HepG2 (cell line): ENCODE data around the gene DBN1. TPM values are rescaled to one million over a fixed set of nuclear protein-coding genes. Genes with fewer than 3 reads are reported as not detected.

Source experiments
- JUN ChIP-seq: sonication (generic); formaldehyde crosslinking; IDR thresholded peaks from 2 replicates; pipeline ENCODE4 v1.4.0; 2020; ENCODE audit warnings: mild to moderate bottlenecking, missing genetic modification reagents
- ZNF547 ChIP-seq: sonication (generic); formaldehyde crosslinking; IDR thresholded peaks from 2 replicates; pipeline ENCODE4 v1.5.1; 2020; ENCODE audit warnings: mild to moderate bottlenecking, missing genetic modification reagents
- ZNF781 ChIP-seq: sonication (generic); formaldehyde crosslinking; IDR thresholded peaks from 2 replicates; pipeline ENCODE4 v1.5.1; 2020; ENCODE audit warnings: borderline replicate concordance, mild to moderate bottlenecking, missing genetic modification reagents; ENCODE audit errors: not compliant biosample characterization
- polyA plus RNA-seq, 8 experiments: library from polyadenylated mRNA; depleted of rRNA in 3 of 8; stranded (reverse) in 7 of 8; unstranded in 1 of 8; fragments of >200 nt; fragmentation: Illumina TruSeq in 4 of 8; extraction: Trizol in 4 of 8; gene quantifications; 2 replicates each; pipeline versions ENCODE4 v1.2.1 to v1.2.3, GENCODE V29; 2011 to 2016; ENCODE audit warnings: low read depth in 4 of 8, missing spikeins in 1 of 8, mixed read lengths in 1 of 8; ENCODE audit not compliant: insufficient read depth in 1 of 8
- total RNA-seq, 5 experiments: library from RNA; depleted of rRNA; stranded (reverse); fragments of >200 nt; fragmentation: Illumina TruSeq; extraction: Trizol; gene quantifications; 2 replicates each; pipeline ENCODE4 v1.2.3, GENCODE V29; 2016; ENCODE audit warnings: low read depth in 1 of 5
- TF ChIP-seq, protein P1 (sequence below): sonication (generic); formaldehyde crosslinking; conservative IDR thresholded peaks from 2 replicates; pipeline ENCODE4 v1.4.0; 2020; ENCODE audit warnings: mild to moderate bottlenecking, missing genetic modification reagents, moderate library complexity
- TF ChIP-seq, protein P2 (sequence below): sonication (generic); formaldehyde crosslinking; IDR thresholded peaks from 2 replicates; pipeline ENCODE4 v1.5.1; 2020; ENCODE audit warnings: mild to moderate bottlenecking, missing genetic modification reagents, moderate library complexity

Gene DBN1
- total and polyA plus RNA-seq, 2 of the 13 experiments (the other 11 are each of a cell fraction or from before 2014, with no cell fraction given): 27.0 to 37.3 TPM

DNA sequence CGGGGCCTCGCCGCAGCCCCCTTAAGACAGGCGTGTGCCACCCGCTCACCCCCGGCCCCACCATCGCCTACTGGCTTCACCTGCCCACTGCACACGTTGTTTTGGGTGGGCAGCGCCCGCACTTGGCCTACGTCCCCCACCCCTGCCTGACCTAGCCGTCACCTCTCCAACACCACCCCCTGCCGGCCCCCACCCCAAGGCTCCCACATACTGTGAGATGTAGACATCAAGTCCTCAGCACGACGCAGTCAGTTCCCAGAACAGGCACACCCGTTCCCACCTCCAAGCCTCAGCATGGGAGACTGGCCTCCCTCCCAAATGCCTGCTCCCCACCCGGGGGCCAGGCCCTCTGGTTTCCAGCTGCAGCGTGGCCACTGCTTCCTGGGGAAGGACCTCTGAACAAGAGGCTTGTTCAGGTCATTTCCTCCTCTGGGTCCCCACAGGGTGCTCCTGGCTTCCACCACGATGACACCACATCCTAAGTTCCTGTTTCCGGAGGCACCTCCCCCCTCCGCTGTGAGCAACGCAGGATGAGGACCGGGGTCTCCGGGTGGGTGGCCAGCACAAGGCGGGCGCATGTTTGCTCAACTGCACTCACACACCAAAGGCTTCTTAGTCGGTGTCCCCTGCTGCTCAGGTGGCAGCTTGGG lies 11.3 kb downstream of the DBN1 start (continued):
- TF ChIP-seq, protein P1, sequence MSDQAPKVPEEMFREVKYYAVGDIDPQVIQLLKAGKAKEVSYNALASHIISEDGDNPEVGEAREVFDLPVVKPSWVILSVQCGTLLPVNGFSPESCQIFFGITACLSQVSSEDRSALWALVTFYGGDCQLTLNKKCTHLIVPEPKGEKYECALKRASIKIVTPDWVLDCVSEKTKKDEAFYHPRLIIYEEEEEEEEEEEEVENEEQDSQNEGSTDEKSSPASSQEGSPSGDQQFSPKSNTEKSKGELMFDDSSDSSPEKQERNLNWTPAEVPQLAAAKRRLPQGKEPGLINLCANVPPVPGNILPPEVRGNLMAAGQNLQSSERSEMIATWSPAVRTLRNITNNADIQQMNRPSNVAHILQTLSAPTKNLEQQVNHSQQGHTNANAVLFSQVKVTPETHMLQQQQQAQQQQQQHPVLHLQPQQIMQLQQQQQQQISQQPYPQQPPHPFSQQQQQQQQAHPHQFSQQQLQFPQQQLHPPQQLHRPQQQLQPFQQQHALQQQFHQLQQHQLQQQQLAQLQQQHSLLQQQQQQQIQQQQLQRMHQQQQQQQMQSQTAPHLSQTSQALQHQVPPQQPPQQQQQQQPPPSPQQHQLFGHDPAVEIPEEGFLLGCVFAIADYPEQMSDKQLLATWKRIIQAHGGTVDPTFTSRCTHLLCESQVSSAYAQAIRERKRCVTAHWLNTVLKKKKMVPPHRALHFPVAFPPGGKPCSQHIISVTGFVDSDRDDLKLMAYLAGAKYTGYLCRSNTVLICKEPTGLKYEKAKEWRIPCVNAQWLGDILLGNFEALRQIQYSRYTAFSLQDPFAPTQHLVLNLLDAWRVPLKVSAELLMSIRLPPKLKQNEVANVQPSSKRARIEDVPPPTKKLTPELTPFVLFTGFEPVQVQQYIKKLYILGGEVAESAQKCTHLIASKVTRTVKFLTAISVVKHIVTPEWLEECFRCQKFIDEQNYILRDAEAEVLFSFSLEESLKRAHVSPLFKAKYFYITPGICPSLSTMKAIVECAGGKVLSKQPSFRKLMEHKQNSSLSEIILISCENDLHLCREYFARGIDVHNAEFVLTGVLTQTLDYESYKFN: no peak
- TF ChIP-seq JUN (no peak), ZNF547 (CRISPR knock-in tag) (no peak), ZNF781 (CRISPR knock-in tag) (no peak)
- TF ChIP-seq, protein P2, sequence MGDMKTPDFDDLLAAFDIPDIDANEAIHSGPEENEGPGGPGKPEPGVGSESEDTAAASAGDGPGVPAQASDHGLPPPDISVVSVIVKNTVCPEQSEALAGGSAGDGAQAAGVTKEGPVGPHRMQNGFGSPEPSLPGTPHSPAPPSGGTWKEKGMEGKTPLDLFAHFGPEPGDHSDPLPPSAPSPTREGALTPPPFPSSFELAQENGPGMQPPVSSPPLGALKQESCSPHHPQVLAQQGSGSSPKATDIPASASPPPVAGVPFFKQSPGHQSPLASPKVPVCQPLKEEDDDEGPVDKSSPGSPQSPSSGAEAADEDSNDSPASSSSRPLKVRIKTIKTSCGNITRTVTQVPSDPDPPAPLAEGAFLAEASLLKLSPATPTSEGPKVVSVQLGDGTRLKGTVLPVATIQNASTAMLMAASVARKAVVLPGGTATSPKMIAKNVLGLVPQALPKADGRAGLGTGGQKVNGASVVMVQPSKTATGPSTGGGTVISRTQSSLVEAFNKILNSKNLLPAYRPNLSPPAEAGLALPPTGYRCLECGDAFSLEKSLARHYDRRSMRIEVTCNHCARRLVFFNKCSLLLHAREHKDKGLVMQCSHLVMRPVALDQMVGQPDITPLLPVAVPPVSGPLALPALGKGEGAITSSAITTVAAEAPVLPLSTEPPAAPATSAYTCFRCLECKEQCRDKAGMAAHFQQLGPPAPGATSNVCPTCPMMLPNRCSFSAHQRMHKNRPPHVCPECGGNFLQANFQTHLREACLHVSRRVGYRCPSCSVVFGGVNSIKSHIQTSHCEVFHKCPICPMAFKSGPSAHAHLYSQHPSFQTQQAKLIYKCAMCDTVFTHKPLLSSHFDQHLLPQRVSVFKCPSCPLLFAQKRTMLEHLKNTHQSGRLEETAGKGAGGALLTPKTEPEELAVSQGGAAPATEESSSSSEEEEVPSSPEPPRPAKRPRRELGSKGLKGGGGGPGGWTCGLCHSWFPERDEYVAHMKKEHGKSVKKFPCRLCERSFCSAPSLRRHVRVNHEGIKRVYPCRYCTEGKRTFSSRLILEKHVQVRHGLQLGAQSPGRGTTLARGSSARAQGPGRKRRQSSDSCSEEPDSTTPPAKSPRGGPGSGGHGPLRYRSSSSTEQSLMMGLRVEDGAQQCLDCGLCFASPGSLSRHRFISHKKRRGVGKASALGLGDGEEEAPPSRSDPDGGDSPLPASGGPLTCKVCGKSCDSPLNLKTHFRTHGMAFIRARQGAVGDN: no peak
